Kidney (tissue), 14 donors: ENCODE results near the gene CHMP4B. TPM values are rescaled to one million over a fixed set of nuclear protein-coding genes. Genes with fewer than 3 reads are reported as not detected.

Experiments
- DNase-seq, 5 donors: peaks; one replicate each; pipeline ENCODE4 v3.0.0-alpha.2; 2013 to 2020
- FAIRE-seq: peaks from 2 replicates; lab custom pipeline; 2012; peaks lifted over from hg19 to GRCh38; lab: Jason Lieb, UNC
- H3K27ac ChIP-seq, 2 donors: one replicate each; pipeline ENCODE4 v1.7.0; 2013; ENCODE audit warnings: low read depth in 2 of 2, low read length in 2 of 2, inconsistent platforms in 1 of 2
- H3K27me3 ChIP-seq: one replicate; pipeline ENCODE4 v1.7.1; 2013; ENCODE audit warnings: low read length, inconsistent platforms; ENCODE audit not compliant: control insufficient read depth, insufficient read depth
- H3K36me3 ChIP-seq, 3 donors: one replicate each; pipeline versions ENCODE4 v1.7.0 to v1.7.1; 2013; ENCODE audit warnings: low read length in 3 of 3, control low read depth in 1 of 3, inconsistent platforms in 1 of 3; ENCODE audit not compliant: insufficient read depth in 3 of 3, control insufficient read depth in 2 of 3
- H3K4me1 ChIP-seq, 3 donors: one replicate each; pipeline versions ENCODE4 v1.7.0 to v1.7.1; 2013; ENCODE audit warnings: low read length in 3 of 3, inconsistent platforms in 1 of 3, low read depth in 1 of 3; ENCODE audit not compliant: control insufficient read depth in 2 of 3, insufficient read depth in 2 of 3
- H3K4me3 ChIP-seq, 3 donors: one replicate each; pipeline versions ENCODE4 v1.7.0 to v1.8.1; 2013; ENCODE audit warnings: low read length in 3 of 3, control low read depth in 1 of 3, inconsistent platforms in 1 of 3
- H3K9ac ChIP-seq, 3 donors: one replicate each; pipeline versions ENCODE4 v1.7.0 to v1.7.1; 2013; ENCODE audit warnings: low read length in 3 of 3, control low read depth in 1 of 3, inconsistent platforms in 1 of 3
- H3K9me3 ChIP-seq, 3 donors: one replicate each; pipeline versions ENCODE4 v1.7.0 to v1.7.1; 2013; ENCODE audit warnings: low read length in 3 of 3, control low read depth in 1 of 3, inconsistent platforms in 1 of 3; ENCODE audit not compliant: control insufficient read depth in 2 of 3, insufficient read depth in 1 of 3
- CTCF ChIP-seq: IDR thresholded peaks from 3 replicates; pipeline ENCODE4 v1.5.1; 2012; ENCODE audit warnings: mild to moderate bottlenecking, moderate library complexity, borderline replicate concordance; ENCODE audit not compliant: insufficient read depth; ENCODE audit errors: extremely low read depth
- intact Hi-C: fragments of 100-400 bp; cut with DNase I; formaldehyde crosslinking; loops from one replicate; pipeline ENCODE4 v1.11.1; 2022
- polyA plus RNA-seq: library from polyadenylated mRNA; stranded (reverse); fragments of 350-450 nt; fragmentation: Illumina TruSeq; extraction: RNeasy Lipid Tissue Mini Kit (QIAGEN cat#74804); gene quantifications from one replicate; pipeline ENCODE4 v1.2.3, GENCODE V29; 2014; ENCODE audit warnings: low read depth, low replicate concordance; ENCODE audit not compliant: insufficient read depth
- total RNA-seq: library from RNA; stranded (reverse); fragmentation: NEBNext Ultra II Directional; extraction: Animal tissue kit (Norgen Biotek cat#: 25700); gene quantifications from one replicate; pipeline ENCODE4 v1.2.1, GENCODE V29; 2021
- donor health status: control.
- donor health status: control.
- donor health status: control.
- donor health status: control.
- donor health status: control.
- donor health status: DM: yes; HTN: yes; CAD: no.
- donor health status: Normal renal cell carcinoma (clear cell type).

CHMP4B gene
- total and polyA plus RNA-seq, 2 donors from 2014 or later: 104 to 137 TPM

- intact Hi-C loops: no loop called here
- H3K27me3 ChIP-seq: no peaks in the 10 kb centered on the region
- H3K9ac ChIP-seq: no peak overlapping the region
- FAIRE-seq (no peak), DNase-seq (no peak)
- no peaks in the 10 kb centered on the region for H3K9me3 ChIP-seq
- H3K27ac ChIP-seq: no peak overlapping the region
- TF ChIP-seq CTCF: no peak
- H3K4me1 ChIP-seq: peaks cover 0 to 10% (median 9%) of the 10 kb centered on the region in 3 donors
- peaks cover 0 to 3% (median 0%) of the 10 kb centered on the region in 3 donors for H3K36me3 ChIP-seq
- H3K4me3 ChIP-seq: no peak overlapping the region
Measured at GRCh38 chr20:33820362-33820761, 9.2 kb downstream of the CHMP4B start.

GRCh38 chr20:33821270-33821836 lies 10.2 kb downstream of the CHMP4B start:
- Histone ChIP-seq H3K27ac (no peak overlapping the region), H3K4me1 (peaks cover 0 to 14% (median 8%) of the 10 kb centered on the region in 3 donors), H3K36me3 (no peaks in the 10 kb centered on the region), H3K9ac (no peak overlapping the region), H3K9me3 (no peaks in the 10 kb centered on the region), H3K27me3 (no peaks in the 10 kb centered on the region), H3K4me3 (no peak overlapping the region)
- no peak for FAIRE-seq
- no peak for DNase-seq
- TF ChIP-seq CTCF: no peak
- intact Hi-C loops: no loop called here

- DNase-seq (no peak), FAIRE-seq (no peak)
- Histone ChIP-seq H3K36me3 (no peaks in the 10 kb centered on the region), H3K9me3 (no peaks in the 10 kb centered on the region), H3K27me3 (no peaks in the 10 kb centered on the region), H3K4me3 (no peak overlapping the region), H3K4me1 (peaks cover 0 to 22% (median 12%) of the 10 kb centered on the region in 3 donors), H3K27ac (no peak overlapping the region), H3K9ac (no peak overlapping the region)
- intact Hi-C loops: no loop called here
- no peak for TF ChIP-seq CTCF
Measured at GRCh38 chr20:33822423-33822822, 11.3 kb downstream of the CHMP4B start.

GRCh38 chr20:33822991-33823390 lies 11.8 kb downstream of the CHMP4B start:
- H3K9me3 ChIP-seq: no peaks in the 10 kb centered on the region
- FAIRE-seq (no peak), DNase-seq (no peak)
- intact Hi-C loops: no loop called here
- no peak overlapping the region for H3K27ac ChIP-seq
- no peak for TF ChIP-seq CTCF
- no peak overlapping the region for H3K9ac ChIP-seq
- no peaks in the 10 kb centered on the region for H3K36me3 ChIP-seq
- H3K27me3 ChIP-seq: no peaks in the 10 kb centered on the region
- H3K4me1 ChIP-seq: peaks cover 0 to 23% (median 16%) of the 10 kb centered on the region in 3 donors
- H3K4me3 ChIP-seq: no peak overlapping the region
